ENCODE results near the gene ARPC1A.
"Not testable (repeated sequence)": the region's sequence is repeated elsewhere in the genome, so short reads cannot be mapped to it uniquely, and the experiment has no call there.

ARPC1A gene

DNA sequence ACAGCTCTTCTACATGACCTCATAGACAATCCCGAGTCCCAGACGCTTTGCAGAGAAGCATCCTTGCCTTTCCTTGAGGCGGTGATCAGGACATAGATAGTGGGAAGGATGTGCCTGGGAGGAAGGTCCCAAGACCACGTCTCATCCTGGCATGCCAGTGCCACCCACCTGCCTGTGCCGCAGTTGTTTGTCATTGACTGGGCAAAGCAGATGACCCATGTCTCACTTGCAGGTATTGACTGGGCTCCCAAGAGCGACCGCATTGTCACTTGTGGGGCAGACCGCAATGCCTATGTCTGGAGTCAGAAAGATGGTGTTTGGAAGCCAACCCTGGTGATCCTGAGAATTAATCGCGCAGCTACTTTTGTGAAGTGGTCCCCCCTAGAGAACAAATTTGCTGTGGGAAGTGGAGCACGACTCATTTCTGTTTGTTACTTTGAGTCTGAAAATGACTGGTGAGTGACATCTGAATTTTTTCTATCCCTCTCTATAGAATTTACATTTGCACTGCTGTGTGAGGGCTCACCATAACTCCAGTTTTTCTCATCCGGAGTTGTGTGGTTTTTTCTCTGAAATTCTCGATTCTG is 18.5 kb downstream of the ARPC1A start:
- no peak for TF ChIP-seq CTCF (conservative IDR thresholded peaks at IDR 0.05; ENCODE audit: low read length)
- no peak overlapping the region for H3K4me3 ChIP-seq (ENCODE audit: low read length)
- no peak for DNase-seq (ENCODE audit: low read depth)

- H3K4me3 ChIP-seq (ENCODE audit: low read length); DNase-seq (ENCODE audit: low read depth): not testable (repeated sequence)
Observed at GRCh38 chr7:99350641-99351040, 24.9 kb downstream of the ARPC1A start.

DNA sequence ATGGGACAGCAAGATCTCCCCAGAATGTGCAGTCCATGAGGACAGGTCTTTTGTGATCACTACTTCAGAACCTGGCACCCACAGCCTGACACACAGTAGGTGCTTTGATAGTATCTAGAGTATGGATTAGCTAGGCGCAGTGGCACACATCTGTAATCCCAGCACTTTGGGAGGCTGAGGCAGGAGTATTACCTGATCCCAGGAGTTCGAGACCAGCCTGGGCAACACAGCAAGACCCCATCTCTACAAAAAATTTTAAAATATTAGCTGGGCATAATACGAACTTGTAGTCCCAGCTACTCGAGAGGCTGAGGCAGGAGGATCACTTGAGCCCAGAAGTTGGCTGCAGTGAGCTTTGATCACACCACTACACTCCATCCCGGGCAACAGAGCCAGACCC is 26.5 kb downstream of the ARPC1A start:
- no peak overlapping the region for H3K4me3 ChIP-seq (ENCODE audit: low read length)
- TF ChIP-seq CTCF (conservative IDR thresholded peaks at IDR 0.05; ENCODE audit: low read length) = no peak
- no peak for DNase-seq (ENCODE audit: low read depth)

DNA sequence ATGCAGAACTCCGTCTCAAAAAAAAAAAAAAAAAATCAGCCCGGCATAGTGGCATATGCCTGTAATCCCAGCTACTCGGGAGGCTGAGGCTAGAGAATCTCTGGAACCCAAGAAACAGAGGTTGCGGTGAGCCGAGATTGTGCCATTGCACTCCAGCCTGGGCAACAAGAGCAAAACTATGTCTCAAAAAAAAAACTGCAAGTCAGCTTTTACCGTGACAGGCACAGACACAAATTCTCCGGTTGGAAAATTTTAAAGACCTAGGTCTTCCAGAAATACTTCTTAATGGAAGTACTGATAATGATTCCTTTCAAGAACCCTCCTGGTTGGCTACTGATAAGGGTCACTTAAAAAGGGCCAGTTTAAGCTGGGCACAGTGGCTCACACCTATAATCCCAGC is 29.4 kb downstream of the ARPC1A start:
- TF ChIP-seq CTCF (conservative IDR thresholded peaks at IDR 0.05; ENCODE audit: low read length) = no peak
- H3K4me3 ChIP-seq (ENCODE audit: low read length) = no peak overlapping the region
- DNase-seq (ENCODE audit: low read depth) = no peak

DNA sequence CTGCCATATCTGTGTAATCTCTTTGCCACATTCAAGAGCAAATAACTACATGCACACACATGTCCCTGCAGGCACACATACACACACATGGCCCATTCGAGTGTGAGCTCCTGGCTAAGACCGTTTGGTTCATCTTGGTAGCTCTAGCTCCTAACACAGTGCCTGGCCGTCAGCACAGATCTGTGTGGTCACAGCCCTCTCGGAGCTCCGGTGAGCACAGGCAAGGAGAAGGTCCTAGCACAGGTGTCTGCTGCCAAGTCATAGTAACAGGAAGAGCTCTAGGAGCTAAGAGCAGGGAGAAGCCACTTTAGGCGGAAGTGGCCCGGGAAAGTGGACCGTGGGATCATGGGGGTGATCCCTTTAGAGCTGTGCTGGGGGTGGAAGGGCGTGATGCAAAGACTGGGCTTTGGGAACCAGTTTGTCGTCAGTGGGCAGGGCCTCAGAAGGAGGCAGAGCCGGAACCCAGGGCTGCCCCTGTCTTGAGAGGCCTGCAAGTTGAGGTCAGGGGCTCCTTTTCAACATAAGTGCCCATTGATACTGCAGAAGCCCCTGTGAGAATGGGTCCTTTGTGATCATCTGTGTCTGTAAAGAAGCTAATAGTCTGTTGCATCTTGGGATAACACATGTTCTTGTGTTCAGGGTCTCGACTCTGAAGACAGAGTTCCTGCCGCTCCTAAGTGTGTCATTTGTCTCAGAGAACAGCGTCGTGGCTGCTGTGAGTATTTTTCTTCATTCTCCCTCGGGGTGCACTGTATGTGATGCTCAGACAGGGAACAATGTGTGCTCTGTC is 32.2 kb downstream of the ARPC1A start:
- H3K4me3 ChIP-seq (ENCODE audit: low read length) = no peak overlapping the region
- no peak for TF ChIP-seq CTCF (conservative IDR thresholded peaks at IDR 0.05; ENCODE audit: low read length)
- no peak for DNase-seq (ENCODE audit: low read depth)

GRCh38 chr7:99358521-99358920 is 32.8 kb downstream of the ARPC1A start:
- H3K4me3 ChIP-seq (ENCODE audit: low read length); DNase-seq (ENCODE audit: low read depth): not testable (repeated sequence)

- no peak for DNase-seq (ENCODE audit: low read depth)
- no peak overlapping the region for H3K4me3 ChIP-seq (ENCODE audit: low read length)
- no peak for TF ChIP-seq CTCF (conservative IDR thresholded peaks at IDR 0.05; ENCODE audit: low read length)
Observed at GRCh38 chr7:99359465-99360154, 33.9 kb downstream of the ARPC1A start.

DNA sequence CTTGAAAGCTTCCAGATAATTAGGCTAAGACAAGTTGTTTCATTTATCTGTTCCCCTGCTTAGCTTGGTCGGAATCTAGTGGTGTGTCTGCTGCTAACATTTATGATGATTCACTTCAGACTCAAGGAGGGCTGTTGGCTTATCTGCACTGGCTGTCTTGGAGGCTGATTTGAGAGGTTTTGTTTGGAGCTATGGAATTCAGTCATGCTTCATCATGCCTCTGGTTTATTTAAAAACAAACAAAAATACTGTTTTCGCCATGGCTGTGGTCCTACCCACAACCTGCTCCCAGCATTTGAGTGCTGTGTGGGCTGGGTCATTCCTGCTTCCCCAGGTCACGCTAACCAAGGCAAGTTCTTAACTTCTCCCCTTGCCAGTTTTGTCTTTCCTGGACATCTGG is 37.1 kb downstream of the ARPC1A start:
- TF ChIP-seq CTCF (conservative IDR thresholded peaks at IDR 0.05; ENCODE audit: low read length) = no peak
- peak; percentile 91 for DNase-seq (ENCODE audit: low read depth)

More for the DNA sequence above, 37.1 kb downstream of the ARPC1A start:
- no peak overlapping the region for H3K4me3 ChIP-seq (ENCODE audit: low read length)

All from AG10803 (cell line).